ENCODE measurements around the gene HRH3.

Gene HRH3

DNA sequence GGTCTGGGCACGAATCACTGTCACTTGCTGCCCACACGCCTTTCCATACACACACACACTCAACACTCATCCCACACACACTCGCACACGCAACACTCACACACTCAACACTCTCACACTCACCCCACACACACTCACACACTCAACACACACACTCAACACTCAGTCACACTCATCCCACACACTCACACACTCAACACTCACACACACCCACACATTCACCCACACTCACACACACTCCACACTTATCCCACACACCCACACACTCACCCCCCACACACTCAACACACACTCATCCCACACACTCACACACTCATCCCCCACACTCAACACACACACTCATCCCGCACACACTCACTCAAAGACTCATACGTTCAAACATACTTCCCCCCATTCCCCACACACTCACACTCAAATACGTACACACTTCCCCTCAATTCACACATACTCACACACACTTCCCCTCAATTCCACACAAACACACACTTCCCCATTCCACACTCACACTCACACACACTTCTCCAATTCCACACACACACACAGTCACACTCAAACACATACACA lies 9.0 kb upstream of the HRH3 start:
- Mint-ChIP-seq H3K27me3 (peaks cover 29% of the 10 kb centered on the region), H3K9me3 (no peaks in the 10 kb centered on the region), H3K27ac (no peak overlapping the region), H3K4me1 (no peaks in the 10 kb centered on the region), H3K36me3 (no peaks in the 10 kb centered on the region), H3K4me3 (no peak overlapping the region)
- no peak for ATAC-seq

- no peak overlapping the region for H3K4me3 Mint-ChIP-seq
- ATAC-seq: peak; percentile 10
- peaks cover 37% of the 10 kb centered on the region for H3K27me3 Mint-ChIP-seq
- no peak overlapping the region for H3K27ac Mint-ChIP-seq
- no peaks in the 10 kb centered on the region for H3K4me1 Mint-ChIP-seq
- H3K36me3 Mint-ChIP-seq: no peaks in the 10 kb centered on the region
- no peaks in the 10 kb centered on the region for H3K9me3 Mint-ChIP-seq
Observed at GRCh38 chr20:62227977-62228958, 8.2 kb upstream of the HRH3 start.

DNA sequence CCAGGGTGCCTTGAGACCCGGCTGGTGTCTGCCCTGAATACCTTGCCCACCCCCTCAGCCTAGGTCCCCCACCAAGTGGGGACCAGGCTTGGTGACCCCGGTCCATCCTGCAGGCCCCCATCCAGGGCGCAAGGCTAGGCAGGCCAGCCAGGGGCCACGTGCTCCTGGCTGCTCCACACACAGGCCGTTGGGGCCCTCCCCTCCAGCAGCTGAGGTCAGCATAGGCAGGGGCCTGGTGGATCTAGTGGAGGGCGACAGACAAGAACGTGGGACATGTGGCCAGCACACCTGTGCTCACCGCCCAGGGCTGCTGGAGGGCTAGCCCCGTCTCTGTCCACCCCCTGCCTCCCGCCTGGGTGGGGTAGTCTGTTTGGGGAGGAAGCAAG lies 7.5 kb upstream of the HRH3 start:
- Mint-ChIP-seq H3K36me3 (no peaks in the 10 kb centered on the region), H3K4me3 (no peak overlapping the region), H3K27me3 (peaks cover 44% of the 10 kb centered on the region), H3K9me3 (no peaks in the 10 kb centered on the region), H3K4me1 (no peaks in the 10 kb centered on the region), H3K27ac (no peak overlapping the region)
- peak; percentile 20 for ATAC-seq

GRCh38 chr20:62226707-62227590 lies 6.9 kb upstream of the HRH3 start:
- no peaks in the 10 kb centered on the region for H3K9me3 Mint-ChIP-seq
- no peak overlapping the region for H3K4me3 Mint-ChIP-seq
- H3K27me3 Mint-ChIP-seq: peaks cover 51% of the 10 kb centered on the region
- no peaks in the 10 kb centered on the region for H3K36me3 Mint-ChIP-seq
- ATAC-seq: no peak
- no peaks in the 10 kb centered on the region for H3K4me1 Mint-ChIP-seq
- no peak overlapping the region for H3K27ac Mint-ChIP-seq

DNA sequence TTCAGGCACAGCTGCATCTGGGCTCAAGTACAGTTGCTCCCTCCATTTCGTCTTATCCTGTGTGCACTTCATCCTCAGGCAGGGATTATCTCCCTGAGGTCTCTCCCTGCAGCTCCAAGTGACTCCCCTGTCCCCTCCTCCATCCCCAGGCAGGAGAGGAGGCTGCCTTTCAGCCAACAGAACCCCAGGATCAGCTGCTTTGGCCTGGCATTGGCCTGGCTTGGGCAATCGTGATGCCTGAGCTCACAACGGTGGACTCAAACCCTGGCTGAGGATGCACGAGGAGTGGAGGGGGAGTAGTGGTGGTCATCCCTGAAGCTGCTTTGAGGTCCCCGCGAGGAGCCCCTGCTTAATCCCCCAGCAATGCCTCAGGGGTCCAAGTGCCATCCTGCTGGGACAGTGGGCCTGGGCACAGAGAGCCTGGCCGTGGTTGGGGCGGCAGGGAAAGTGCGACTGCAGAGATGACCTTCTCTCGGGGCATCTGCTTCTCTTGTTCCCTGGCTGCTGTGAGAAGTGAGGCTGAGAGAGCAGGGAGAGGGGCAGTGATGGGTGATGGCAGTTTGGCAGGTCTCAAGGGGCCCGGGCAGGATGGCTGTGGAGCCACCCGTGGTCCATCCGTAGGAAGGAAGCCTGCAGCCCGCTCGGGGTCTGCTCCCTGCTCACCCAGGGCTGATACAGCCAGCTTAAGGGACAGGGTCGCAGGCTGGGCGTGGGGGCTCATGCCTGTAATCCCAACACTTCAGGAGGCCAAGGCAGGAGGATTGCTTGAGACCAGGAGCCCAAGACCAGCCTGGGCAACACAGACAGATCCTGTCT lies 6.0 kb upstream of the HRH3 start:
- no peaks in the 10 kb centered on the region for H3K9me3 Mint-ChIP-seq
- H3K27me3 Mint-ChIP-seq: peaks cover 60% of the 10 kb centered on the region
- no peaks in the 10 kb centered on the region for H3K36me3 Mint-ChIP-seq
- no peak overlapping the region for H3K27ac Mint-ChIP-seq
- H3K4me3 Mint-ChIP-seq: no peak overlapping the region
- ATAC-seq: no peak
- peaks cover 4% of the 10 kb centered on the region for H3K4me1 Mint-ChIP-seq

DNA sequence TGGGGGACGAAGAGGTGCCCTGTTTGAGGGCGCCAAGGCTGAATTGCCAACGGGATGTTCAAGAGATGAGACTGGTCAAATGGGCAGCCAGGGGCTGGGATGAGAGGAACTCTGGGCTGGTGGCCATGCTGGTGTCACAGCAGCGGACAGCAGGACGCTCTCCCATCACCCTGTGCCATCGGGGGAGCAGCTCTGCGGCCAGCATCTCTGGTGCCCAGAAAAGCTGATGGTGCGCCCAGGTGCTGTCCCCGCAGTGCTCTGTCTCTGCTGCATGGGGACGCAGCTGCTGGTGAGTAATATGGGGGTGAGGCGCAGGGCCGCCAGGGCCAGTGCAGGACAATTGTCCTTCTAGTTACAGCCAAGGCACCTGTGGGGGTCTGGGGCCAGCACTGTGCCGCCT lies 4.9 kb upstream of the HRH3 start:
- no peak for ATAC-seq
- Mint-ChIP-seq H3K4me1 (peaks cover 10% of the 10 kb centered on the region), H3K27ac (no peak overlapping the region), H3K27me3 (peaks cover 68% of the 10 kb centered on the region), H3K4me3 (no peak overlapping the region), H3K36me3 (no peaks in the 10 kb centered on the region), H3K9me3 (no peaks in the 10 kb centered on the region)

DNA sequence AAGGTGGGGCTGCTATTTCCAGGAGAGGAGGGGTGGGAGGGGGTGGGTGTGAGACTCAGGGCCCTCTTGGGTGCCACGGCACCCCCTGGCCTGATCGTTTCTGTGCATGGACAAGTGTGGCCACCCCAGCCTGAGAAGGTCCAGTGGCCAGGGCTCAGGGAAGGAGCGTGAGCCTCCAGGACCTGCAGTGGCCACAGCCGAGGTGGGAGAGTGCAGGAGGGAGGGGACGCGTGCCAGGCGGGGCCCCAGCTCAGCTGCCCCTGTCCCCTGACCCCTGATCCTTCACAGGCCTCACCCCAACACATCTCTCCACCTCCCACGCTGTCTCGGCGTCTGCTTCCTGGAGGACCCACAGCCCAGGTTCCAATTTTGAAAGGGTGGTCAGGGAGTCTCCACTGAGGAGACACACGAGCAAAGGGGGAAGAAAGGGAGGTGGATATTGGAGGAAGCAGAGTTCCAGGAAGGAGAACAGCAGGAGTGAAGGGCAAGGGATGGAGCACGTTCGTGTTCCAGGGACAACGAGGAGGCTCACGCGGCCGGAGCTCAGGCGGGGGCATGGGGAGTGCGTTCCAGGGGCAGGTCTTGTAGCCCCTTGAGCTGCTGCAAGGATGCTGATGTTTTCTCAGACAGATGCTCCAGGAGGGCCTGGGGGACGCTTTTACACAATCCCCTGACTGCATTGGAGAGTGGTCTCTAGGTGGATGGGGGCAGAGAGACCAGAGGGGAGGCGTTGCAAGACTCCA lies 4.2 kb upstream of the HRH3 start:
- no peak overlapping the region for H3K4me3 Mint-ChIP-seq
- no peaks in the 10 kb centered on the region for H3K9me3 Mint-ChIP-seq
- peaks cover 12% of the 10 kb centered on the region for H3K4me1 Mint-ChIP-seq
- H3K27me3 Mint-ChIP-seq: peaks cover 72% of the 10 kb centered on the region
- no peak overlapping the region for H3K27ac Mint-ChIP-seq
- ATAC-seq: no peak
- H3K36me3 Mint-ChIP-seq: no peaks in the 10 kb centered on the region

- H3K4me1 Mint-ChIP-seq: peaks cover 18% of the 10 kb centered on the region
- no peaks in the 10 kb centered on the region for H3K9me3 Mint-ChIP-seq
- no peak for ATAC-seq
- no peak overlapping the region for H3K4me3 Mint-ChIP-seq
- H3K27me3 Mint-ChIP-seq: peaks cover 79% of the 10 kb centered on the region
- no peak overlapping the region for H3K27ac Mint-ChIP-seq
- H3K36me3 Mint-ChIP-seq: no peaks in the 10 kb centered on the region
Observed at GRCh38 chr20:62223571-62223970, 3.5 kb upstream of the HRH3 start.

DNA sequence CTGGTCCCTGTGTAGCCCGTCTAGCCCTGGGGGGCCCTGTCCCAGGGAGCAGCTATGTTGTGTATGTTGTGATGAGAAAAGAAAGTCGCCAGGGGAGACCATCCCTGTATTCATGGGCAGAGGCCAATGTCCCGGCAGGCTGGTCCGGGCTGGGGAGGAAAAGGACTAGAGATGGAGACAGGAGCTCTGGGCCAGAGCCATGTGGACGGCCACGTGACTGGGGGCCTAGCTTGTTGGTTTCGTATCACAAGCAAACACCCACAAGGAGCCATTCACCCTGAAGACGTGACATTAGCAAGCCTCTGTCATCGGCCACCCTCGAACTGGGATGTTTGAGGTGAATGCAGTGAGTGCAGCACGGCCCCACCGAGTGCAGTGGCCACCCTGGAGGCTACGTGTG lies 2.9 kb upstream of the HRH3 start:
- Mint-ChIP-seq H3K27ac (no peak overlapping the region), H3K9me3 (no peaks in the 10 kb centered on the region), H3K4me1 (peaks cover 18% of the 10 kb centered on the region), H3K4me3 (no peak overlapping the region), H3K36me3 (no peaks in the 10 kb centered on the region), H3K27me3 (peaks cover 85% of the 10 kb centered on the region)
- ATAC-seq: no peak

DNA sequence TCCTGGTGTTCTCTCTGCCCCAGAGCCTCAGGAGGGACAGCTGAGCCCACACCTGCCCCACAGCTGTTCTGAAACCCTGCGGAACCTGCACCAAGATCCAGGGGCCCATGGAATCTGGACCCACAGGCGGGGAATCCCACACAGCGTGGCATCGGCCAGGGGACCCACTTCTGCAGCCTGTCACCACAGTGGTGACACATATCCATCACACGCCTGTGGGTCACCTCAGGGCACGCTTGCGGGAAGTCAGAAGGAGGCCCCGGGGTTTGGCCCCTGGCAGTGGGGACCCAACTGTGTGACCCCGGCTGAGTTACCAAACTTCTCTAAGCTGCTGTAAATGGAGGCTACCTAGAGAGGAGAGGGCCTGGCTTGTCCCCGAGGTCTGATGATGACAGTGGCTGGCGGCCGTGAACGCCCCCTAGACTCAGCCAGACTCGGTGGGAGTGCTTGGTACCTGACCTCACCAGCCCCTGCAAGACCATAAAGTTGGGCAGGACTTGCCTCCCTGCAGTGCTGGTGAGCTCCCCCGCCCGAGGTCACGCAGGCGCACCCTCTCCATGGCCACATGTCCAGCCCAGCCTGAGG lies 2.3 kb upstream of the HRH3 start:
- no peaks in the 10 kb centered on the region for H3K9me3 Mint-ChIP-seq
- no peak overlapping the region for H3K27ac Mint-ChIP-seq
- no peak for ATAC-seq
- H3K4me1 Mint-ChIP-seq: peaks cover 18% of the 10 kb centered on the region
- no peak overlapping the region for H3K4me3 Mint-ChIP-seq
- H3K36me3 Mint-ChIP-seq: no peaks in the 10 kb centered on the region
- H3K27me3 Mint-ChIP-seq: peaks cover 91% of the 10 kb centered on the region

GRCh38 chr20:62220666-62221568 lies 839 bp upstream of the HRH3 start:
- Mint-ChIP-seq H3K4me1 (peaks cover 18% of the 10 kb centered on the region), H3K27me3 (peaks cover 86% of the 10 kb centered on the region), H3K27ac (no peak overlapping the region), H3K9me3 (no peaks in the 10 kb centered on the region), H3K4me3 (no peak overlapping the region), H3K36me3 (no peaks in the 10 kb centered on the region)
- no peak for ATAC-seq

- no peak for ATAC-seq
- H3K9me3 Mint-ChIP-seq: no peaks in the 10 kb centered on the region
- no peaks in the 10 kb centered on the region for H3K36me3 Mint-ChIP-seq
- peaks cover 18% of the 10 kb centered on the region for H3K4me1 Mint-ChIP-seq
- no peak overlapping the region for H3K27ac Mint-ChIP-seq
- peaks cover 90% of the 10 kb centered on the region for H3K27me3 Mint-ChIP-seq
- peak overlapping the region; percentile 56 for H3K4me3 Mint-ChIP-seq
Observed at GRCh38 chr20:62219101-62219991, 732 bp downstream of the HRH3 start.
